Large intestine (tissue), 3 donors: Measurements from ENCODE around the gene SYS1. TPM values are rescaled to one million over a fixed set of nuclear protein-coding genes. Genes with fewer than 3 reads are reported as not detected.

Experiments
- DNase-seq, 2 donors: peaks; one replicate each; pipeline versions ENCODE4 v3.0.0 to v3.0.0-alpha.2; 2013
- H3K27ac ChIP-seq: one replicate; pipeline ENCODE4 v1.5.1; 2013; ENCODE audit warnings: low read length
- H3K27me3 ChIP-seq: 2 replicates; pipeline ENCODE4 v1.6.1; 2013; ENCODE audit warnings: low read length; ENCODE audit not compliant: control insufficient read depth, insufficient read depth
- H3K36me3 ChIP-seq: 2 replicates; pipeline ENCODE4 v1.6.1; 2013; ENCODE audit warnings: low read length; ENCODE audit not compliant: control insufficient read depth, insufficient read depth
- H3K4me1 ChIP-seq: one replicate; pipeline ENCODE4 v1.6.1; 2013; ENCODE audit warnings: low read length; ENCODE audit not compliant: control insufficient read depth, insufficient read depth
- H3K4me3 ChIP-seq: one replicate; pipeline ENCODE4 v1.5.1; 2013; ENCODE audit warnings: low read length
- H3K9me3 ChIP-seq: one replicate; pipeline ENCODE4 v1.6.1; 2013; ENCODE audit warnings: mild to moderate bottlenecking, low read depth, low read length, moderate library complexity; ENCODE audit not compliant: control insufficient read depth
- WGBS: methylation state at CpG from one replicate; pipeline ENCODE4 v1.1.5; 2013; ENCODE audit warnings: low lambda C conversion rate; ENCODE audit not compliant: insufficient coverage; 5-methylcytosine and 5-hydroxymethylcytosine counted together
- polyA plus RNA-seq: library from polyadenylated mRNA; unstranded; fragments of 120-200 nt; gene quantifications from one replicate; pipeline ENCODE4 v1.2.1, GENCODE V29; 2013

The SYS1 gene
- polyA plus RNA-seq, 1 donor, result 31.7 TPM

DNA sequence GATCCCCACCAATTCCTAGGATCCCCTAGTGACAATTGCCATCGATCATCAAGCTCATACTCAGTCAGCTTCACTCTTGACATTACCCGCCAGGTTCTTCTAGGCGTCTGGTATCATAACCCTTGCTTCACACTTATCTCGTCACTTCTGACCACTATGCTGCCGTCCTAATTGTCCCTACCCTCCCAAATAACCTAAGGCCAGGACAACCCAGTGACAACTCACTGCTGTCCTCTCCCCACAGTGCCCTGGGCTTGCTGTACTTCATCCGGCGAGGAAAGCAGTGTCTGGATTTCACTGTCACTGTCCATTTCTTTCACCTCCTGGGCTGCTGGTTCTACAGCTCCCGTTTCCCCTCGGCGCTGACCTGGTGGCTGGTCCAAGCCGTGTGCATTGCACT is 3.7 kb downstream of the SYS1 start:
- WGBS, result 100% methylated on average over 1 of the region's 11 CpGs
- no peak overlapping the region for H3K27ac ChIP-seq
- H3K4me1 ChIP-seq, result peaks cover 26% of the 10 kb centered on the region
- peaks cover 30% of the 10 kb centered on the region for H3K36me3 ChIP-seq
- no peak overlapping the region for H3K4me3 ChIP-seq
- H3K9me3 ChIP-seq, result no peaks in the 10 kb centered on the region
- no peaks in the 10 kb centered on the region for H3K27me3 ChIP-seq
- DNase-seq, result no peak

DNA sequence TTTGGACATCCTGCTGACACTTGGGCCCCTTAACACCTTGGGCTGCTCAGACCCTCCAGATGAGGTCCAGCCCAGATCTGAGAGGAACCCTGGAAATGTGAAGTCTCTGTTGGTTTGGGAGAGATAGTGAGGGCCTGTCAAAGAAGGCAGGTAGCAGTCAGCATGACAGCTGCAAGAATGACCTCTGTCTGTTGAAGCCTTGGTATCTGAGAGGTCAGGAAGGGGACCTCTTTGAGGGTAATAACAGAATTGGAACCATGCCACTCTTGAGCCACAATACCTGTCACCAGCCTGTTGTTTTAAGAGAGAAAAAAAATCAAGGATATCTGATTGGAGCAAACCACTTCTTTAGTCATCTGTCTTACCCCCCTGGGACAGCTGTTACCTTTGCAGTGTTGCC is 4.2 kb downstream of the SYS1 start:
- Histone ChIP-seq H3K4me1 (peaks cover 27% of the 10 kb centered on the region), H3K27ac (no peak overlapping the region)

DNA sequence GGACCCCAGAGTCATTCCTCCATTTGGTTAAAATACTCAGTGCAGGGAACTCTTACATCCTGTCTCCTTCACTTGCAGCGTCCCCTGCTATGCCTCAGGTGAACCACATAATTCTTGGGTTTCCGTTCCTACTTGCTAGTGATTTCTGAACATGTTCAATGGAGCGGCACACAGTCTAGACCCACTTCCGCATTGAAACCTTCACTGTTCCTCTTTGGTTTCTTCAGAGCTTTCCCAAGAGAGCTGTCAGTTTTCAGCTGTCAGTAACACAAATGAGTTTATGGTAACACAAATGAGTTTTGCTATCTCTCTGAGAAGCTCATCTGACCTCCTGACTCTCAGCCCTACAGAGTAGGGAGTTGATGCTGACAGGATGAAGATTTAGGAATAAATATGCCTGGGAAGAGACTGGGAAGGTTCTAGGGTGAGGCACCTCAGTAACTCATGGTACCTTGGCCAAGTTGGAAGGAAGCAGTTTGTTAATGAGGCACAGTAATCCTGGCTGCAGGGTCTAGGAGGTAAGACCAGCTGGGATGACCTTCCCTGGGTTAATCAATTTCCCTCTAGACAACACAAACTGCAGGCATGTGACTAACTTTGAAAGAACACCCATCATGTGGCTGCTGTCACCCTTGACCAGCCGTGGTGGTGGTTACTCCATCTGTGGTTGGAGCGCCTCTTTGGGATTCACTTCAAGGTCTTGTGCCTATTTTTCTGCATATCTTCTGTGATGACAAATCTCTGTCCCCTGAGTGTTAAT is 5.4 kb downstream of the SYS1 start:
- H3K27ac ChIP-seq, result peak overlapping the region; percentile 1
- DNase-seq, result peak in 1 of 2 donors; percentile 51
- 49% methylated on average over 3 of the region's 6 CpGs for WGBS
- H3K27me3 ChIP-seq, result no peaks in the 10 kb centered on the region
- H3K4me3 ChIP-seq, result no peak overlapping the region
- peaks cover 30% of the 10 kb centered on the region for H3K36me3 ChIP-seq
- no peaks in the 10 kb centered on the region for H3K9me3 ChIP-seq
- peaks cover 33% of the 10 kb centered on the region for H3K4me1 ChIP-seq

More for the DNA sequence above, 4.2 kb downstream of the SYS1 start:
- no peaks in the 10 kb centered on the region for H3K9me3 ChIP-seq
- no peak overlapping the region for H3K4me3 ChIP-seq
- H3K36me3 ChIP-seq, result peaks cover 30% of the 10 kb centered on the region
- DNase-seq, result no peak
- H3K27me3 ChIP-seq, result no peaks in the 10 kb centered on the region

DNA sequence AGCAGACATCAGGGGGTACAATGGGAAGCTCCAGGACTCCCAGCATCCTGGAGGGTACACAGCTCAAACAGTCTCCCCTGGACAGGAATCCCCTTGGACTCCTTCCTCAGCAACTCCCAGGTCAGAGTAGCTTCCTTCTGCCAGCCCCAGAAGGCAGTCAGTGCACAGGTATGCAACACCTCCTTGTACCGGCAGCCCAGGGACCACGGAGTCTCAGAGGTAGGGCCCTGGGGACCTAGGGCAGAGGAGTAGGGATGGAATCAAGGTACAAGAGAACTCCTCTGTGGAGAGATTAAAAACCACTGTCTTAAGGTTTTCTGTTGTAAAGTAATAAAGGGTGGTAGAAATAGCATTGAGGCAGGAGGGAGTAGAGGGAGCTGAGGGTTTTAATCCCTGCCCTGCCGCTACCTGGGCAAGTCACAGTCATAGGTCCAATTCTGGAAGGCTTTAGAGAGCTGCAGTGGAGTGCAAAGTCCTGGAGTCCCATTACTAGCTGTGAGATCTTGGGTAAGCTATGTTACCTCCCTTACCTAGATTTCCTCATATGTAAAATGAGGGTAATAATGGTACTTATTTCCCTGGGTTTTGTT is 7.7 kb downstream of the SYS1 start:
- Histone ChIP-seq H3K36me3 (peaks cover 25% of the 10 kb centered on the region), H3K4me3 (no peak overlapping the region), H3K4me1 (peaks cover 30% of the 10 kb centered on the region), H3K27me3 (no peaks in the 10 kb centered on the region), H3K27ac (peak overlapping the region; percentile 50), H3K9me3 (no peaks in the 10 kb centered on the region)
- WGBS, result no CpG with 5 or more reads among the region's 3 CpGs
- peak; percentile 83 to 93 for DNase-seq

DNA sequence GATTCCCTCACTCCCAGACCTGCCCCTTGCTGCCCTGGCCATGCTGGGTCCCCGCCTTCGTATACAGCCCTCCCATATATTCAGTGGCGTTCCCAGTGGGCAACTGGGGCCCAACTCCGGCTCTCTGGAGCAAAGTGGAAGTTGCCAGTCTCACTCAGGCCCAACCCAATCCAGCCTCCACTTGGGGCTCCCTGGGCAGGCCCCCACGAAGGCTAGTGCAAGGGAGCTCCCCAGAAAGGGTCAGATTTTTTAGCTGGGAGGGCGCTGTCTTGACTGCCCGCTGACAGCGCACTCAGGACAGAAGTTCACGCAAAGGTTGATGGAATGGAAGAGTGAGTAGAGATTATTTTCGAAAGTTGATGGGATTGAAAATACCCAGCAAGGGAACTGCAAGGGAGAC is 9.3 kb downstream of the SYS1 start:
- Histone ChIP-seq H3K27me3 (no peaks in the 10 kb centered on the region), H3K27ac (no peak overlapping the region), H3K36me3 (peaks cover 12% of the 10 kb centered on the region), H3K4me3 (no peak overlapping the region), H3K9me3 (no peaks in the 10 kb centered on the region), H3K4me1 (peaks cover 42% of the 10 kb centered on the region)
- DNase-seq, result no peak
- WGBS, result 85% methylated on average over 5 of the region's 10 CpGs

GRCh38 chr20:45372646-45373352 is 9.8 kb downstream of the SYS1 start:
- WGBS, result no CpG with 5 or more reads among the region's 30 CpGs
- Histone ChIP-seq H3K9me3 (no peaks in the 10 kb centered on the region), H3K4me1 (peaks cover 45% of the 10 kb centered on the region), H3K27ac (peak overlapping the region; percentile 72), H3K4me3 (peak overlapping the region; percentile 42), H3K36me3 (peaks cover 6% of the 10 kb centered on the region), H3K27me3 (no peaks in the 10 kb centered on the region)
- DNase-seq, result peak in 1 of 2 donors; percentile 13

DNA sequence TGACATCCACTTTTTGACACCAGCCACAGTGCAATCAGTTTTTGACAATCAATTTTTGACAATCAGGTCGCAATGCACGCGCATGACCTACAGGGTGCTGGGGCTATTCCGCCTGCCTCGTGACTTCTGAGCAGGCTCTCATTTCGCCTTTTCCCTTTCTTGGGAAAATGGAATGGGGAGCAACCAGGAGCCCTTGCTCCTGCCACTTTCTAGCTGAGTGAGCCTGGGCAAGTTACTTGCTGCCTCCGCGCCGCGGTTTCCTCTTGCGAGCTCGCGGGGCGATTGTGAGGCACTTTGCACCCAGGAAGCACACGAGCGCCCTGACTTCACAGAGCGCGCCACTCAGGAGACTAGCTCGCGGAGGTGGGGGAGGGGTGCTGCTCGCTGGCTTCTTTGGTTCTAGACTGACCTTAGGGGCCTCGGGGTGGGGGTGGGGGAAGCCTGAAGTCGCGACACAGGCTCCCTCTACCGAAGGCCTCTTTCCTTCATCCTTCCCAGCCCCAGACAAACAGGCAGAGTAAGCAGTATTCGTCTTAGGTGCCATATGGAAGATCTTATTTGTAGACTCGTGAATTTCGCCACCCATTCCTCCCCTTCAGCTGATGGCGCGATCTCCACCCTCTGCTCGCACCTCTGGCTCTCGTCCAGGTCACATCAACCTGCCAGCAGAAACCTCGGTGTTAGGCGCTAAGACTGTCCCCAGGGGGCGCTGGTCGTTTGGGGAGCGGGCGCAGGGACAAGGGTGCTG is 10.6 kb downstream of the SYS1 start:
- H3K27me3 ChIP-seq, result no peaks in the 10 kb centered on the region
- peak; percentile 83 to 88 for DNase-seq
- peaks cover 40% of the 10 kb centered on the region for H3K4me1 ChIP-seq
- no peaks in the 10 kb centered on the region for H3K9me3 ChIP-seq
- no CpG with 5 or more reads among the region's 38 CpGs for WGBS
- no peaks in the 10 kb centered on the region for H3K36me3 ChIP-seq
- H3K4me3 ChIP-seq, result peak overlapping the region; percentile 42
- H3K27ac ChIP-seq, result peak overlapping the region; percentile 72

DNA sequence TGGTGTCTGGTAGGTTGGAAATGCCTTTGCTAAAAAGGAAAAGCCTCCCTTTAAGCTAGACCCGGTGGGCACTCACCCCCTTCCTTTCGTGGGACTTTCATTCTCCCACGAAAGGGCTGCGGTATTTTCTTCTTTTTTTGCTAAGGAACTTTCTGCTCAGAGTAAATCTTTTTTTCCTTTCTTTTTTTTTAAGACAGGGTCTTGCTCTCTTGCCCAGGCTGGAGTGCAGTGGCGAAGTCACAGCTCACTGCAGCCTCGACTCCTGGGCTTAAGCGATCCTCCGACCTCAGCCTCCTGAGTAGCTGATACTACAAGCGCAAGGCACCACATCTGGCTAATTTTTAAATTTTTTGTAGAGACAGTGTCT is 11.1 kb downstream of the SYS1 start:
- Histone ChIP-seq H3K36me3 (no peaks in the 10 kb centered on the region), H3K27ac (peak overlapping the region; percentile 72), H3K27me3 (no peaks in the 10 kb centered on the region), H3K9me3 (no peaks in the 10 kb centered on the region), H3K4me3 (peak overlapping the region; percentile 42), H3K4me1 (peaks cover 40% of the 10 kb centered on the region)
- WGBS, result 43% methylated on average over 3 of the region's 9 CpGs
- no peak for DNase-seq

DNA sequence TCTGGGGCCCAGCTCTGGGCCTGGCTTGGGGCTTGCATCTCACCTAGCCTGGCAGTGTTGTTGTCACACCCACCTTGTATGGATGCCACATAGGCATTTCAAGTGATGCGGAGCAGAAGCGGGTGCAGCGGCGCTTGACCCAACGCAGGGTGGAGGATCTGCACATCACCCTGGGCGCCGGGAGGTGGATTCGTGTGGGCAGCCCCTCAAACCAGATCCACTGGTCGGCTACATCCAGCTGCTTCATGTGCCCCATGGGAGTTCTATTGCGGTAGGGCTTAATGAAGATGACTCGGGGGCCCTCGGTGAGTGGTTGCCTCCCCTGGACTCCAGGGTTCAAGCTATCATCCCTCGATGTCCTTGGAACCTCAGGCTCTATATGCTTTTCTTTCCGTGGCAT is 12.0 kb downstream of the SYS1 start:
- WGBS, result 100% methylated on average over 2 of the region's 14 CpGs
- H3K36me3 ChIP-seq, result no peaks in the 10 kb centered on the region

GRCh38 chr20:45377269-45377668 is 14.3 kb downstream of the SYS1 start:
- Histone ChIP-seq H3K27ac (peak overlapping the region; percentile 30), H3K4me1 (peaks cover 25% of the 10 kb centered on the region), H3K36me3 (no peaks in the 10 kb centered on the region), H3K27me3 (no peaks in the 10 kb centered on the region), H3K4me3 (no peak overlapping the region), H3K9me3 (no peaks in the 10 kb centered on the region)
- WGBS, result no CpG with 5 or more reads among the region's 11 CpGs
- DNase-seq, result no peak

More for the DNA sequence above, 12.0 kb downstream of the SYS1 start:
- Histone ChIP-seq H3K27ac (no peak overlapping the region), H3K27me3 (no peaks in the 10 kb centered on the region), H3K4me3 (no peak overlapping the region), H3K4me1 (peaks cover 40% of the 10 kb centered on the region), H3K9me3 (no peaks in the 10 kb centered on the region)
- no peak for DNase-seq
